K562 (cell line): ENCODE results near the gene MRPL40. TPM values are rescaled to one million over a fixed set of nuclear protein-coding genes. Genes with fewer than 3 reads are reported as not detected.

Experiments used
- BHLHE40 ChIP-seq: IDR thresholded peaks from 2 replicates; pipeline ENCODE4 v1.6.1; 2011; ENCODE audit warnings: low read length, improper control_type of control experiment
- CHD1 ChIP-seq: fragments of 200-600 bp; sonication (generic); IDR thresholded peaks from one replicate; pipeline ENCODE4 v1.6.1; 2012; ENCODE audit warnings: mild to moderate bottlenecking, moderate library complexity, low read length, inconsistent platforms
- ETV1 ChIP-seq: fragments of 450-650 bp; conservative IDR thresholded peaks from 2 replicates; pipeline ENCODE4 v1.6.1; 2016; ENCODE audit warnings: missing genetic modification characterization, control low read depth, low read depth, missing compliant biosample characterization
- FOXK2 ChIP-seq, 2 experiments: fragments of 450-650 bp; IDR thresholded peaks in 1 of 2; conservative IDR thresholded peaks in 1 of 2; 2 replicates each; pipeline ENCODE4 v1.6.1; 2016; ENCODE audit warnings: low read depth in 2 of 2, mild to moderate bottlenecking in 1 of 2
- GATAD2B ChIP-seq: fragments of 450-650 bp; IDR thresholded peaks from 2 replicates; pipeline ENCODE4 v1.6.1; 2017; ENCODE audit warnings: mild to moderate bottlenecking, borderline replicate concordance
- HNRNPUL1 ChIP-seq: fragments of 200-400 bp; formaldehyde crosslinking; IDR thresholded peaks from 2 replicates; pipeline ENCODE4 v1.6.1; 2017; ENCODE audit warnings: low read length
- KDM4B ChIP-seq, 2 experiments: fragments of 450-650 bp in 1 of 2; sonication (generic) in 1 of 2; IDR thresholded peaks; 2 replicates each; pipeline ENCODE4 v1.6.1; 2016 to 2017; ENCODE audit warnings: borderline replicate concordance in 2 of 2, antibody characterized with exemption in 1 of 2, low read depth in 1 of 2, mild to moderate bottlenecking in 1 of 2
- MXI1 ChIP-seq: IDR thresholded peaks from 2 replicates; pipeline ENCODE4 v1.6.1; 2011; ENCODE audit warnings: low read depth, mild to moderate bottlenecking, improper control_type of control experiment, low read length
- NCOA6 ChIP-seq: fragments of 450-650 bp; IDR thresholded peaks from 2 replicates; pipeline ENCODE4 v1.6.1; 2017; ENCODE audit warnings: mild to moderate bottlenecking
- TAF9B ChIP-seq: fragments of 450-650 bp; IDR thresholded peaks from 2 replicates; pipeline ENCODE4 v1.6.1; 2018; ENCODE audit warnings: mild to moderate bottlenecking; ENCODE audit not compliant: partially characterized antibody
- TARDBP ChIP-seq: fragments of 450-650 bp; IDR thresholded peaks from 2 replicates; pipeline ENCODE4 v1.6.1; 2016
- TOE1 ChIP-seq, 2 experiments: fragments of 450-650 bp in 1 of 2; sonication (generic) in 1 of 2; formaldehyde crosslinking in 1 of 2; IDR thresholded peaks; 2 replicates each; pipeline versions ENCODE4 v1.7.1 to v1.8.0; 2016 to 2022; ENCODE audit warnings: borderline replicate concordance in 2 of 2, mild to moderate bottlenecking in 2 of 2, antibody characterized with exemption in 1 of 2, inconsistent platforms in 1 of 2, low read depth in 1 of 2, missing genetic modification reagents in 1 of 2, moderate library complexity in 1 of 2
- ZNF76 ChIP-seq: fragments of 250-450 bp; sonication (Bioruptor Pico); IDR thresholded peaks from 2 replicates; pipeline ENCODE4 v1.4.0; 2020; ENCODE audit warnings: mild to moderate bottlenecking, moderate library complexity, borderline replicate concordance
- polyA plus RNA-seq, 8 experiments: library from polyadenylated mRNA; depleted of rRNA in 4 of 8; stranded (reverse) in 5 of 8; unstranded in 3 of 8; fragments of >200 nt; fragmentation: Nextera tagmentation in 2 of 8; fragmentation: Illumina TruSeq in 1 of 8; extraction: Ambion mirVana in 2 of 8; extraction: Trizol in 1 of 8; gene quantifications; 2 replicates each; pipeline versions ENCODE4 v1.2.1 to v1.2.3, GENCODE V29; 2011 to 2014; ENCODE audit warnings: inconsistent platforms in 1 of 8, missing spikeins in 1 of 8
- total RNA-seq, 7 experiments: library from RNA; depleted of rRNA in 6 of 7; stranded (reverse); fragments of >200 nt in 6 of 7; fragmentation: Illumina TruSeq in 2 of 7; extraction: Trizol in 2 of 7; gene quantifications; 2 replicates each; pipeline versions ENCODE4 v1.2.1 to v1.2.3, GENCODE V29; 2011 to 2021; ENCODE audit warnings: low replicate concordance in 1 of 7
- TF ChIP-seq, protein P1 (sequence below), 2 experiments: fragments of 450-650 bp in 1 of 2; sonication (generic) in 1 of 2; formaldehyde crosslinking in 1 of 2; IDR thresholded peaks; 2 replicates each; pipeline versions ENCODE4 v1.7.1 to v1.9.0; 2016 to 2022; ENCODE audit warnings: inconsistent platforms in 1 of 2, mild to moderate bottlenecking in 1 of 2, missing genetic modification reagents in 1 of 2
- TF ChIP-seq, protein P2 (sequence below), 2 experiments: fragments of 250-450 bp in 1 of 2; fragments of 450-650 bp in 1 of 2; sonication (Bioruptor Pico) in 1 of 2; IDR thresholded peaks; 2 replicates each; pipeline versions ENCODE4 v1.6.1 to v1.8.0; 2016 to 2021; ENCODE audit warnings: mild to moderate bottlenecking in 2 of 2, moderate library complexity in 2 of 2, missing compliant biosample characterization in 1 of 2, missing genetic modification characterization in 1 of 2
- TF ChIP-seq, protein P3 (sequence below), 2 experiments: fragments of 450-650 bp; conservative IDR thresholded peaks; 2 replicates each; pipeline ENCODE4 v1.6.1; 2017; ENCODE audit warnings: mild to moderate bottlenecking in 2 of 2, moderate library complexity in 2 of 2

MRPL40 gene
- total and polyA plus RNA-seq, 9 of the 15 experiments (the other 6 are each of a cell fraction or from before 2014, with no cell fraction given): 132 to 652 (median 208) TPM

DNA sequence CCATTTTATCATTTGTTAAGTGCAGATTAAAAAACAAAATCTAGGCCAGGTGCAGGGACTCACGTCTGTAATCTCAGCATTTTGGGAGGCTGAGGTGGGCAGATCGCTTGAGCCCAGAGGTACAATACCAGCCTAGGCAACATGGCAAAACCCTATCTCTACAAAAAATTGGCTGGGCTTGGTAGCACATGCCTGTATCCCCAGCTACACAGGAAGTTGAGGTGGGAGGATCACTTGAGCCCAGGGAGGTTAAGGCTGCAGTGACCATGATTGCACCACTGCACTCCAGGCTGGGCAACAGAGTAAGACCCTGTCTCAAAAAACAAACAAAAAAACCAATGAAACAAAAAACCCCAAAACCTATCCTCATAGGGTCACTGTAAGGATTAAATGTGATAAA, 33.7 kb upstream of the MRPL40 start (continued):
- TF ChIP-seq, protein P1, sequence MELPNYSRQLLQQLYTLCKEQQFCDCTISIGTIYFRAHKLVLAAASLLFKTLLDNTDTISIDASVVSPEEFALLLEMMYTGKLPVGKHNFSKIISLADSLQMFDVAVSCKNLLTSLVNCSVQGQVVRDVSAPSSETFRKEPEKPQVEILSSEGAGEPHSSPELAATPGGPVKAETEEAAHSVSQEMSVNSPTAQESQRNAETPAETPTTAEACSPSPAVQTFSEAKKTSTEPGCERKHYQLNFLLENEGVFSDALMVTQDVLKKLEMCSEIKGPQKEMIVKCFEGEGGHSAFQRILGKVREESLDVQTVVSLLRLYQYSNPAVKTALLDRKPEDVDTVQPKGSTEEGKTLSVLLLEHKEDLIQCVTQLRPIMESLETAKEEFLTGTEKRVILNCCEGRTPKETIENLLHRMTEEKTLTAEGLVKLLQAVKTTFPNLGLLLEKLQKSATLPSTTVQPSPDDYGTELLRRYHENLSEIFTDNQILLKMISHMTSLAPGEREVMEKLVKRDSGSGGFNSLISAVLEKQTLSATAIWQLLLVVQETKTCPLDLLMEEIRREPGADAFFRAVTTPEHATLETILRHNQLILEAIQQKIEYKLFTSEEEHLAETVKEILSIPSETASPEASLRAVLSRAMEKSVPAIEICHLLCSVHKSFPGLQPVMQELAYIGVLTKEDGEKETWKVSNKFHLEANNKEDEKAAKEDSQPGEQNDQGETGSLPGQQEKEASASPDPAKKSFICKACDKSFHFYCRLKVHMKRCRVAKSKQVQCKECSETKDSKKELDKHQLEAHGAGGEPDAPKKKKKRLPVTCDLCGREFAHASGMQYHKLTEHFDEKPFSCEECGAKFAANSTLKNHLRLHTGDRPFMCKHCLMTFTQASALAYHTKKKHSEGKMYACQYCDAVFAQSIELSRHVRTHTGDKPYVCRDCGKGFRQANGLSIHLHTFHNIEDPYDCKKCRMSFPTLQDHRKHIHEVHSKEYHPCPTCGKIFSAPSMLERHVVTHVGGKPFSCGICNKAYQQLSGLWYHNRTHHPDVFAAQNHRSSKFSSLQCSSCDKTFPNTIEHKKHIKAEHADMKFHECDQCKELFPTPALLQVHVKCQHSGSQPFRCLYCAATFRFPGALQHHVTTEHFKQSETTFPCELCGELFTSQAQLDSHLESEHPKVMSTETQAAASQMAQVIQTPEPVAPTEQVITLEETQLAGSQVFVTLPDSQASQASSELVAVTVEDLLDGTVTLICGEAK (IDR thresholded peaks at IDR 0.05): no peak
- TF ChIP-seq, protein P1 (CRISPR knock-in tag; IDR thresholded peaks at IDR 0.05): peak; percentile 48
- TF ChIP-seq MXI1 (0 out of 2 replicates have a peak, but pooled peaks have one; percentile 16), CHD1 (peak; percentile 28), HNRNPUL1 (no peak), NCOA6 (no peak), KDM4B (IDR thresholded peaks at IDR 0.05; ENCODE audit: borderline replicate concordance in 2 of 2, low read depth in 1 of 2) (0 out of 4 replicates have a peak, but pooled peaks of 1 of the 2 experiments have one; percentile 53), GATAD2B (no peak), TAF9B (no peak), FOXK2 (conservative IDR thresholded peaks at IDR 0.05 in 1 of 2, IDR thresholded peaks at IDR 0.05 in 1 of 2; ENCODE audit: low read depth in 2 of 2) (no peak), ETV1 (peak; percentile 42; the same call in 1 of the 2 replicates), TOE1 (IDR thresholded peaks at IDR 0.05; ENCODE audit: borderline replicate concordance) (no peak), TOE1 (CRISPR knock-in tag; IDR thresholded peaks at IDR 0.05; ENCODE audit: borderline replicate concordance, low read depth) (no peak), TARDBP (no peak), BHLHE40 (0 out of 2 replicates have a peak, but pooled peaks have one; percentile 17), ZNF76 (CRISPR knock-in tag) (0 out of 2 replicates have a peak, but pooled peaks have one; percentile 5)
- TF ChIP-seq, protein P2, sequence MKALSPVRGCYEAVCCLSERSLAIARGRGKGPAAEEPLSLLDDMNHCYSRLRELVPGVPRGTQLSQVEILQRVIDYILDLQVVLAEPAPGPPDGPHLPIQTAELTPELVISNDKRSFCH (CRISPR knock-in tag; IDR thresholded peaks at IDR 0.05): 0 out of 2 replicates have a peak, but pooled peaks have one; percentile 23
- TF ChIP-seq, protein P2 (tag; IDR thresholded peaks at IDR 0.05): no peak
- TF ChIP-seq, protein P3, sequence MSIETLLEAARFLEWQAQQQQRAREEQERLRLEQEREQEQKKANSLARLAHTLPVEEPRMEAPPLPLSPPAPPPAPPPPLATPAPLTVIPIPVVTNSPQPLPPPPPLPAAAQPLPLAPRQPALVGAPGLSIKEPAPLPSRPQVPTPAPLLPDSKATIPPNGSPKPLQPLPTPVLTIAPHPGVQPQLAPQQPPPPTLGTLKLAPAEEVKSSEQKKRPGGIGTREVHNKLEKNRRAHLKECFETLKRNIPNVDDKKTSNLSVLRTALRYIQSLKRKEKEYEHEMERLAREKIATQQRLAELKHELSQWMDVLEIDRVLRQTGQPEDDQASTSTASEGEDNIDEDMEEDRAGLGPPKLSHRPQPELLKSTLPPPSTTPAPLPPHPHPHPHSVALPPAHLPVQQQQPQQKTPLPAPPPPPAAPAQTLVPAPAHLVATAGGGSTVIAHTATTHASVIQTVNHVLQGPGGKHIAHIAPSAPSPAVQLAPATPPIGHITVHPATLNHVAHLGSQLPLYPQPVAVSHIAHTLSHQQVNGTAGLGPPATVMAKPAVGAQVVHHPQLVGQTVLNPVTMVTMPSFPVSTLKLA (conservative IDR thresholded peaks at IDR 0.05): 0 out of 4 replicates have a peak, but pooled peaks of 1 of the 2 experiments have one; percentile 15
